GM19193 (cell line): ENCODE results near the gene CCBE1.

ENCODE experiments used
- POLR2A ChIP-seq: IDR thresholded peaks from 4 replicates; pipeline ENCODE4 v1.6.1; 2011; ENCODE audit not compliant: insufficient read depth, insufficient read length; ENCODE audit errors: extremely low read depth

The CCBE1 gene

GRCh38 chr18:59697236-59697932 is at the start of gene CCBE1:
CCBE1 (minus strand) TSS chr18:59697423.
- no peak for TF ChIP-seq POLR2A

GRCh38 chr18:59744271-59744721 is 47.1 kb upstream of the CCBE1 start:
- no peak for TF ChIP-seq POLR2A

GRCh38 chr18:59743566-59743965 is 46.3 kb upstream of the CCBE1 start:
- no peak for TF ChIP-seq POLR2A

- TF ChIP-seq POLR2A: no peak
These were observed 45.3 kb upstream of the CCBE1 start for GRCh38 chr18:59742325-59743111.

- TF ChIP-seq POLR2A: no peak
These were observed 42.9 kb upstream of the CCBE1 start for GRCh38 chr18:59740141-59740540.

DNA sequence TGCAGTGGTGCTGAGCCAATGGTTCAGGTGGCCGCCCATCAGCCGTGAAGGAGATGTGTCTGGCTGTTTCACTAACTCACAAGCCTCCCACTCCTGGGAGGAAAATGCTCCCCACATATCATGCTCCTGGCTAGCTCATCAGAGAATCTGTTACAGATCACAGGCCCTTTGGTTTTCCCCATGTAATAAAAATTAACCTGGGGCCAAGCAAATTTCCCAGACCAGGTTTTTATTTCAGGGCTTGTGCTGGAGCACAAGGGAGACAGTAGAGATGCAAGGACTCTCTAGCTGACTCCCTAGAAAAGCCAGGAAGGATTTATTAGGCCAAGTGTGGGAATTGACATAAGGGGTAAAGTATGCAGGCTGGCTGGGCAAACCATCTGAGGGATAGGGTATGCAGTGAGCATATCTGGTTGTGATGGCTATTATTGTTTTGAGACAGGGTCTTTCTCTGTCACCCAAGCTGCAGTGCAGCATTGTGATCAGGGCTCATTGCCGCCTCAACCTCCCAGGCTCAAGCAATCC is 40.6 kb upstream of the CCBE1 start:
- TF ChIP-seq POLR2A: no peak

- no peak for TF ChIP-seq POLR2A
These were observed 38.8 kb upstream of the CCBE1 start for GRCh38 chr18:59736061-59736460.

GRCh38 chr18:59735269-59735860 is 38.1 kb upstream of the CCBE1 start:
- TF ChIP-seq POLR2A: no peak

DNA sequence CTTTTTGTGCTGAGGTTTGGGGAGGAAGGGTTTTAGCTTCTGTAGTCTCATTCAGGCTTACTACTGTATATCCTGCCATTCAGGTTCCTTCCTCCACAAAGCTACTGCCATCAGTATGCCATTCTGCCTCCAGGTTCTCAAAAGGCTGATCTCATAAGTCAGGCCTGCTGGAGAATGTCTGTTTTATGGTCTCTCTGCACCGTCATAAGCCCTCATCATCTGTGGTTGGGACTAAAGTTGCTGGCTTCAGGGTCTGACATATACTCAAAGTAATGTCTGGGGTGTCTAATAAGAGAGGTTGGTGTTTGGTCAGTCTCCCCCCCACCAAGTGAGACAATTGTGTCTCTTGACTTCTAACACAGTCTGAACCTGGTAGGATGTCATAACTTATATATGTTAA is 36.2 kb upstream of the CCBE1 start:
- TF ChIP-seq POLR2A: no peak

DNA sequence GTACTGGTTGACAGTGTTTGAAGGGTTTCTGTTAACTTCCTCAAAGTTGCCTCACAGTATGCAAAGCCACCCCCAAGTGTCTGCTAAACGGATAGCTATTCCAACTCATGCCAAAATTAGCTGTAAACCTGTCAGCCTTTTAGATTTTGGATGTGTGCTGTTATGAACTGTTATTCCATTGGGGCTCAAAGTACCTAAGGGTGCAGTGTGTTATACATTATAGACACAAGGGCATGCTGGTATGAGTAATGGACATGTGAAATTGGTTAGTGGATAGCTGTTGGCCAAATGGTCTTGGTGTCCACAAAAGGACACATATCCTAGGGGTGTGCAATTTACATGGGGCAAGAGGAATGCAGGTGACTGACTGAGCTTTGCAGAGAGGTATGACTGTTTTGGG is 33.7 kb upstream of the CCBE1 start:
- TF ChIP-seq POLR2A: no peak

- no peak for TF ChIP-seq POLR2A
These were observed 32.6 kb upstream of the CCBE1 start for GRCh38 chr18:59729781-59730180.

DNA sequence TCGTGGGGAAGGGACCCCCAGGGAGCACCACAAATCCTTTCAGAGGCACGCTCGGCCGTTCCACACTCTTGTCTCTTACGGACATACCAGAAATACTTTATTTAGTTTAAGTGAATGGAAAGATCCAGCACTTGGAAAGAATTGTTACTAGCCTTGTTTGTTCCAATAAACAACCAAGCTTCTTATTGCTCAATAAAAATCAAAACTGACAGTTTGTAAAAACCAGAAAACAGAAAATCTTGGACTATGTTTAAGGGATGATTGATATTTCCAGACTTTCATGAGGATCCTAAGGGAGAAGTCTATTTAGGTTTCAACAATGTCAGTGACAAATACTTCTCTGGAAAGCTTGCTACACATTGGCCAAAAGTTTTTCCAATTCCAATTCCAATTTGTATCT is 31.6 kb upstream of the CCBE1 start:
- no peak for TF ChIP-seq POLR2A

- TF ChIP-seq POLR2A: no peak
These were observed 27.9 kb upstream of the CCBE1 start for GRCh38 chr18:59725142-59725541.

DNA sequence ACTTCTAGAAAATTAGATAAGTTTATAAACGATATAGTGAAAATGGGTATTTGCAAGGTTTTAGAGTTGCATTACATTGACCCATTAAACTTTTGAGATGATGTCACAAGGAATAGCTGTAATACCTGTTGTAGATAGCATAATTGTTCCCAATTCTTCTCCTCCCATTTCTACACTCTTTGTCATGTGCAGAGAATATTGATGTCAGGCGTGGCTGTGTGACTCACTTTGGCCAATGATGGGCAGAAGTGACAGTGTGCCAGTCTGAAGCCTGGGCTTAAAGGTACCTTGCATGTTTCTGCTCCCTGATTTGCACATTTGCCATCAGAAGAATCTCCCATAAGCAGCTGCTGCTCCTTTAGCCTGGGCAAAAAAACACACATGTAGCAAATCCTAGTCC is 26.9 kb upstream of the CCBE1 start:
- TF ChIP-seq POLR2A: no peak

DNA sequence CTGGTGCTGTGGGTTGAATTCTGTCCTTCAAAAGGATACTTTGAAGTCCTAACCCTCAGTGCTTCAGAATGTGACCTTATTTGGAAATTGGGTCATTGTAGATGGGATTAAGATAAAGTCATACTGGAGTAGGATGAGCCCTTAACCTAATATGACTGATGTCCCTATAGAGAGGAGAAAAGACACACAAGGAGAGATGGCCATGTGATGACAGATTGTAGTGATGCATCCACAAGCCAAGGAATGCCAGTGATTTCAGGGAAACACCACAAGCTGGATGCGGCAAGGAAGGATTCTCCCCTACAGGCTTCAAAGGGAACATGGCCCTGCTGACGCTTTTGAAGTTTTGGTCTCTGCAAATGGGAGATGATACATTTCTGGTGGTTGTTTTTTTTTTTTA is 24.7 kb upstream of the CCBE1 start:
- TF ChIP-seq POLR2A: no peak
